WTC11 (cell line): Measurements from ENCODE around the gene GPC6.
A peak's percentile ranks its signal among the peaks of the same experiment; 100 is the strongest.

Source experiments
- ESRRA ChIP-seq: sonication (generic); formaldehyde crosslinking; IDR thresholded peaks from 2 replicates; pipeline ENCODE4 v1.8.1; 2022; ENCODE audit warnings: mild to moderate bottlenecking, missing genetic modification reagents, borderline replicate concordance
- GABPB1 ChIP-seq: sonication (generic); formaldehyde crosslinking; IDR thresholded peaks from 2 replicates; pipeline ENCODE4 v1.8.1; 2023; ENCODE audit warnings: mild to moderate bottlenecking, missing genetic modification reagents
- JUN ChIP-seq: sonication (generic); formaldehyde crosslinking; IDR thresholded peaks from 2 replicates; pipeline ENCODE4 v1.8.0; 2023; ENCODE audit warnings: mild to moderate bottlenecking, missing genetic modification reagents
- TCF7 ChIP-seq: sonication (generic); formaldehyde crosslinking; IDR thresholded peaks from 2 replicates; pipeline ENCODE4 v1.8.0; 2022; ENCODE audit warnings: mild to moderate bottlenecking, low read depth, missing genetic modification reagents, moderate library complexity
- TF ChIP-seq, protein P1 (sequence below): fragments of 200-600 bp; IDR thresholded peaks from 2 replicates; pipeline ENCODE4 v1.8.0; 2022; ENCODE audit warnings: antibody characterized with exemption

DNA sequence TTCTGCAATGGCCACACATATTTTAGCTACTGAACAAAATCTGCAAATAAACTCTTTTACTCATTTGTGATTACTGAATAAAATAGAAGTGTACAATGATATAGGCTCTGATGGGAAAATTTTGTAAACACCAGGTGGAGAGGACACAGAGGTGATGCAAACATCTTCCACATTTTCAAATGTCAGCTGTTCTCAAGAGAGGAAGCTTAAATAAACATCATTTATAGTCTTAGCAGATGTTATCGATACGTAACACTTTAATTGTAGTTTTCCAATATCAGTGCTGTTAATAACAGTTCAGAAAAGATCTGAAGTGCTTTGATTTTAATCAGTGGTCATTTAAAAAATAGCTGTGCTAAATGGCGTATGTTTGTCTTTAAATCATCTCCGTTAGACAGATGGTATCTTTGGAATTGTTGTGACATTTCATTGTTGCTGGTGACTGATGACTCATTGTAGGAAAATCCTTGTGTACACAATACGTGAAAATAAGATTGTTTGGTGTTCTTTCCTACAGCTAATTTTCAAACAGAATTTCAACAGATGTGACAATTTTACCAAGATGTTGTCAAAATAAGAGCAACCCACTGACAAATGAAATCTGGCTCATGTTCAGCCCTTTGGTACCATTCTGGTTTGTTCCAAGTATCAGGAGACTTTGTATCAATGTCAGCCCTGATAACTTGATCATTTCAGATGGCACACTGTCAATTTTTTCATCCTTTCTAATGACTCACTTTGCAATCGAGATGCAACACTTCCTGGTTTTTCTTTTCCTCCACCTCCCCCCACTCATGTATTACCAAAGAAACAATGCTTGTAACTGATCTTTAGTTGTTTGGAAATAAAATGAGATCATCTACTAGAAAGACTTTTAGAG is 736.9 kb downstream of the GPC6 start:
- TF ChIP-seq GABPB1 (CRISPR knock-in tag) (peak; percentile 80; the same call in 1 of the 2 replicates), TCF7 (CRISPR knock-in tag) (no peak), ESRRA (CRISPR knock-in tag) (no peak), JUN (CRISPR knock-in tag) (no peak)
- TF ChIP-seq, protein P1, sequence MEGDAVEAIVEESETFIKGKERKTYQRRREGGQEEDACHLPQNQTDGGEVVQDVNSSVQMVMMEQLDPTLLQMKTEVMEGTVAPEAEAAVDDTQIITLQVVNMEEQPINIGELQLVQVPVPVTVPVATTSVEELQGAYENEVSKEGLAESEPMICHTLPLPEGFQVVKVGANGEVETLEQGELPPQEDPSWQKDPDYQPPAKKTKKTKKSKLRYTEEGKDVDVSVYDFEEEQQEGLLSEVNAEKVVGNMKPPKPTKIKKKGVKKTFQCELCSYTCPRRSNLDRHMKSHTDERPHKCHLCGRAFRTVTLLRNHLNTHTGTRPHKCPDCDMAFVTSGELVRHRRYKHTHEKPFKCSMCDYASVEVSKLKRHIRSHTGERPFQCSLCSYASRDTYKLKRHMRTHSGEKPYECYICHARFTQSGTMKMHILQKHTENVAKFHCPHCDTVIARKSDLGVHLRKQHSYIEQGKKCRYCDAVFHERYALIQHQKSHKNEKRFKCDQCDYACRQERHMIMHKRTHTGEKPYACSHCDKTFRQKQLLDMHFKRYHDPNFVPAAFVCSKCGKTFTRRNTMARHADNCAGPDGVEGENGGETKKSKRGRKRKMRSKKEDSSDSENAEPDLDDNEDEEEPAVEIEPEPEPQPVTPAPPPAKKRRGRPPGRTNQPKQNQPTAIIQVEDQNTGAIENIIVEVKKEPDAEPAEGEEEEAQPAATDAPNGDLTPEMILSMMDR = no peak
